Bronchial smooth muscle cell (primary cell): Measurements from ENCODE around the gene OR6A2. TPM values are rescaled to one million over a fixed set of nuclear protein-coding genes. Genes with fewer than 3 reads are reported as not detected.

Source experiments
- total RNA-seq: library from RNA; depleted of rRNA; stranded (reverse); fragments of >200 nt; gene quantifications from 2 replicates; pipeline ENCODE4 v1.2.1, GENCODE V29; 2014

Gene OR6A2
- total RNA-seq: 0.09 and 0.16 TPM in 2 replicates

DNA sequence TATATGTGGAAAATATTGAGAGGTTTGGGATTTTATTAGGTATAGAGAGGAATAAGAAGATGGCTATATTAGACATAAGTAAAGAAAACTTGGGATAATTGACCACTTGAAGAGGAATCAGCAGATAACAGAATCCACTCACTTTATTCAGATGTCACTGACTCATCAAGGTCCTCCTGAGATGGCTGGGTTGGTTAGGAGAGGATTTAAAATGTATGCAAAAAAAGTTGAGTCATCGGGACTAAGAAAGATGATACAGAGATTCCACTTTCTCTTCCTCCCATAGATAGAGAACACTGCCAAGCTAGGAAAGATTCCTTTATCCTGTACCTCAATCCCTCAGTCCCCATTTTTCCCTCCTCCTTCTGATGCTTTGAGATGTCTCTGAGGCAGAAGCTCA lies at the start of gene OR6A2:
Gene OR6A2 (minus strand): TSS at position 288 of the 400 bp plus-strand sequence. CDS start 3,981 bp downstream, outside the sequence.

DNA sequence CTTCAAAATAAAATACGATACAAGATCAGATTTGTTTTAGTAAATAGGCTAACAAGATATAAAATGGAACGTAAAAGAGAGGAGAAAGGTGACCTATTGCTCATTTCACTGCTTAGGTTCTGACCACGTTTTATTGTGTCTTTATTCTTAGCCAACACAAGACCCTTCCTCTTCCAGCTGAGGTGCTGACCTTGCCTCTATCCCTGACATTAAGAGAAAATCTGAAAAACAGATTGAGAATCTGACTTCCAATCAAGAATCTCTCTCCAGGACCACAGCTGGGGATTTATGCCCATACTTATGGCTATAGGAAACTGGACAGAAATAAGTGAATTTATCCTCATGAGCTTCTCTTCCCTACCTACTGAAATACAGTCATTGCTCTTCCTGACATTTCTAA lies 45.9 kb upstream of the OR6A2 start, which contains the start of gene OR10A5:
Gene OR10A5 (plus strand): TSS at position 301 of the 400 bp plus-strand sequence. CDS start 0 bp downstream, at position 301.

DNA sequence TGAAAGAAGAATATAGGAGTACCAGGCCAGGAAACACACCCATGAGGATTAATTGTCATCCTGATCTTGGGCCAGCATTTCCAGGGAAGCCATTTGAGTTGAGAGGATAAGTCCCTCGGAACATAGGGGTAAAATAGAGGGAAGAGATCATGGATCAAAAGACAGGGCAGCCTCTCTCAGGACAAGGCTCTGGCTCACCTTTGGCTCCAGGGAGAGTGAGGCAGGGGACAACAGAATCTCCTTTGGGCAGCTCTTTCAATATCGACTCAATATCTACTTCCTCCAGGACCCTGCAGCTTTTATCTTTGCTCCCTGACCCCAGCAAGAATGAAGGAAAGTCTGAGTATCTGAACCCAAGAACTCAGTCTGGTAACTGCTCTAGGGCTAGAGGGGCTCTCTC lies 16.8 kb downstream of the OR6A2 start, which contains the start of gene OR2AG1:
Gene OR2AG1 (plus strand): TSS at position 301 of the 400 bp plus-strand sequence. CDS start 2,018 bp downstream, outside the sequence.

DNA sequence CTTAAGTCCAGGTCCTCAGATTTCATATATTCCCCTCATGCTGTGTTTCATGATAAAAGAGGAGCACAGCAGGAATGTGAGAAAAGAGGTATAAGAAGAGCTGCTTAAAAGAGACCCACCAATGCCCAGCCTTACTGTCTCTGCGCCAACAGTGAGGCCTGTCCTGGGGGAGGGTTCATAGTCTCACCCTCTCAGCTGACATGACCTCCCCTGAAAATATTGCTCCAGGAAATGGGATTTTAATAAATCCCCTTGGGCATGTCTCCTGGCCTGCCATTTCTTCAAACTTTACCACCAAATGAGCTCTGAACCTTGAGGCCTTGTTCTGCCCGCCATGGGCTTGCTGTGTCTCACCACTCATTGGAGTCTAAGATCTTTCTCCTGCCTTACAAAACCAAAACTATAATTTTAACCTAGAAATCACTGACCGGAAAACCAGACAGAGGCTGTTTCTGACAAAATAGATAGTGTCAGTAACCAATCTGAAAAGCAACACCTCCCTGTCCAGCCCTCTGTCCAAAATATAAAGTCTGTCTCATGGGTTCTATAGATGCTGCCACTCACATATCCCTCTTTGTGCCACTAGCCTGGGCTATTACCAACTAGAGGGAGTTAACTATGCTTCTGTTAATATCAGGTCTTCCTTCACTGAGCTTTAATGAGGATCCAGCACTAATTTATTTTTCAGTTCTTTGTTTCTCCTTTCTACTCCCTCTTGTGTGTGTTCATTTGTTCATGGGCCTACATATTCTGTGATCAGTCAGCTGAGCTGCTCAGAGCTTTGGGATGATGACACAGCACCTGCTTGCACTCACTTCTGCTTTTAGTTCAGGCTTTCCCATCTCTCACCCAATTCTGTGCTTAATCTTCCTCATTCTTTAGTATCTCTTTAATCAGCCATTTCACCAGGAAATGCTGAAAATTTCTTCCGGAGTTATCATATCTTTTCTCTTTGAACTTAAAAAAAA lies 27.3 kb downstream of the OR6A2 start, which contains the start of gene OR2AG2:
Gene OR2AG2 (minus strand): TSS at position 51 of the 968 bp plus-strand sequence. CDS start 3,019 bp downstream, outside the sequence.

Other genes with a start within 250 kb of the OR6A2 start
- gene RRP8, start 196.1 kb downstream of the OR6A2 start, total RNA-seq: 5.1 and 6.9 TPM in 2 replicates
- gene ILK, start 195.9 kb downstream of the OR6A2 start, total RNA-seq: 137 and 176 TPM in 2 replicates
- gene TAF10, start 187.5 kb downstream of the OR6A2 start, total RNA-seq: 58.7 and 78.2 TPM in 2 replicates
- 53.4 and 73.6 TPM in 2 replicates for gene TPP1, start 180.3 kb downstream of the OR6A2 start, total RNA-seq
- 13.7 and 28.4 TPM in 2 replicates for gene DCHS1, start 143.9 kb downstream of the OR6A2 start, total RNA-seq
- 42.8 and 57.2 TPM in 2 replicates for gene MRPL17, start 116.3 kb downstream of the OR6A2 start, total RNA-seq
- gene OR2AG2, start 27.7 kb downstream of the OR6A2 start, total RNA-seq: 0.16 TPM in 1 of 2 replicates, not detected in the other
- gene OR2AG1, start 16.7 kb downstream of the OR6A2 start, total RNA-seq: not detected in 2 replicates
- gene OR10A5, start 46.0 kb upstream of the OR6A2 start, total RNA-seq: not detected in 2 replicates
- gene OR10A2, start 63.4 kb upstream of the OR6A2 start, total RNA-seq: not detected in 2 replicates
- gene OR10A4, start 76.9 kb upstream of the OR6A2 start, total RNA-seq: not detected in 2 replicates
- gene OR2D2, start 92.8 kb upstream of the OR6A2 start, total RNA-seq: 0.09 and 0.16 TPM in 2 replicates
- not detected in 2 replicates for gene OR2D3, start 121.3 kb upstream of the OR6A2 start, total RNA-seq
- 1.4 and 3.0 TPM in 2 replicates for gene ZNF215, start 126.7 kb upstream of the OR6A2 start, total RNA-seq
- gene ZNF214, start 220.7 kb upstream of the OR6A2 start, total RNA-seq: 8.0 and 19.6 TPM in 2 replicates
- 0.09 and 0.16 TPM in 2 replicates for gene NLRP14, start 220.8 kb upstream of the OR6A2 start, total RNA-seq